PC-3 (cell line): ENCODE measurements around the gene TRPC3. TPM values are rescaled to one million over a fixed set of nuclear protein-coding genes. Genes with fewer than 3 reads are reported as not detected.
A peak's percentile ranks its signal among the peaks of the same experiment; 100 is the strongest.

Source experiments
- ATAC-seq: fragments of 200-7000 bp; cut with Tn5 transposase; 2 replicates; pipeline ENCODE4 v1.9.1; 2020; ENCODE audit warnings: mild to moderate bottlenecking, moderate library complexity
- BruUV-seq: library from RNA; stranded (reverse); fragments of 400-500 nt; replicated peaks from 2 replicates; lab custom pipeline; 2021; lab: Mats Ljungman, UMichigan
- CTCF ChIA-PET: fragments of 300-600 bp; sonication (Branson Sonifier 250); formaldehyde crosslinking; loops from one replicate; lab custom pipeline; 2022; ENCODE audit warnings: antibody characterized with exemption; lab: Charles Lee
- POLR2A ChIA-PET: fragments of 300-600 bp; sonication (Branson Sonifier 250); formaldehyde crosslinking; loops from one replicate; lab custom pipeline; 2022; ENCODE audit warnings: antibody characterized with exemption; ENCODE audit not compliant: unreplicated experiment; lab: Charles Lee
- DNase-seq: peaks from one replicate; pipeline ENCODE4 v3.0.0-alpha.2; 2015
- H2AFZ ChIP-seq: fragments of 300-600 bp; sonication (generic); 2 replicates; pipeline ENCODE4 v1.6.0; 2016; ENCODE audit warnings: antibody characterized with exemption, low read length
- H3F3A ChIP-seq: fragments of 300-600 bp; sonication (generic); one replicate; pipeline ENCODE4 v1.6.0; 2017; ENCODE audit warnings: antibody characterized with exemption, low read length, control low read depth, mild to moderate bottlenecking; ENCODE audit not compliant: unreplicated experiment
- H3K27ac ChIP-seq: fragments of 300-600 bp; sonication (generic); 2 replicates; pipeline ENCODE4 v1.5.1; 2016; ENCODE audit warnings: mild to moderate bottlenecking, low read length
- H3K27me3 ChIP-seq: fragments of 300-600 bp; sonication (generic); 2 replicates; pipeline ENCODE4 v1.6.1; 2016; ENCODE audit warnings: low read length, mixed read lengths
- H3K36me3 ChIP-seq: fragments of 300-600 bp; sonication (generic); 2 replicates; pipeline ENCODE4 v1.6.1; 2016; ENCODE audit warnings: low read depth, mixed run types, low read length, mixed read lengths
- H3K4me1 ChIP-seq: fragments of 300-600 bp; sonication (generic); 2 replicates; pipeline ENCODE4 v1.5.1; 2016; ENCODE audit warnings: low read length; ENCODE audit not compliant: insufficient read depth
- H3K4me2 ChIP-seq: fragments of 300-600 bp; sonication (generic); 2 replicates; pipeline ENCODE4 v1.6.0; 2016; ENCODE audit warnings: low read length
- H3K4me3 ChIP-seq: fragments of 300-600 bp; sonication (generic); 2 replicates; pipeline ENCODE4 v1.5.1; 2016; ENCODE audit warnings: mild to moderate bottlenecking, low read length, mixed read lengths
- H3K79me2 ChIP-seq: fragments of 300-600 bp; sonication (generic); 2 replicates; pipeline ENCODE4 v1.6.1; 2017; ENCODE audit warnings: low read length, mixed read lengths
- H3K9ac ChIP-seq: fragments of 300-600 bp; sonication (generic); 2 replicates; pipeline ENCODE4 v1.6.0; 2016; ENCODE audit warnings: mild to moderate bottlenecking, low read length
- H3K9me2 ChIP-seq: fragments of 300-600 bp; sonication (generic); replicated peaks from 2 replicates; pipeline ENCODE4 v1.6.1; 2016; ENCODE audit warnings: mixed run types, low read length, mixed read lengths
- H3K9me3 ChIP-seq: fragments of 300-600 bp; sonication (generic); 2 replicates; pipeline ENCODE4 v1.6.1; 2016; ENCODE audit warnings: low read length, mixed read lengths
- H4K20me1 ChIP-seq: fragments of 300-600 bp; sonication (generic); 2 replicates; pipeline ENCODE4 v1.6.1; 2016; ENCODE audit warnings: low read length, mixed read lengths
- EZH2 ChIP-seq: fragments of 300-600 bp; sonication (generic); IDR thresholded peaks from one replicate; pipeline ENCODE4 v1.6.1; 2017; ENCODE audit warnings: antibody characterized with exemption, mild to moderate bottlenecking, low read length; ENCODE audit not compliant: unreplicated experiment
- EZH2phosphoT487 ChIP-seq: fragments of 300-600 bp; sonication (generic); IDR thresholded peaks from 2 replicates; pipeline ENCODE4 v1.6.1; 2018; ENCODE audit warnings: mild to moderate bottlenecking, antibody characterized with exemption, low read length, borderline replicate concordance
- intact Hi-C: fragments of 100-400 bp; cut with micrococcal nuclease; formaldehyde crosslinking; loops from 2 replicates; pipeline ENCODE4 v1.9.0; 2023
- total RNA-seq: library from RNA; depleted of rRNA; stranded (reverse); fragments of >200 nt; gene quantifications from 2 replicates; pipeline ENCODE4 v1.2.3, GENCODE V29; 2014
- TF ChIP-seq, protein P1 (sequence below): fragments of 300-600 bp; sonication (generic); conservative IDR thresholded peaks from 2 replicates; pipeline ENCODE4 v1.5.1; 2017; ENCODE audit warnings: antibody characterized with exemption, low read depth, mild to moderate bottlenecking, low read length

The TRPC3 gene
- total RNA-seq, 1 experiment from 2014 or later, result not detected

DNA sequence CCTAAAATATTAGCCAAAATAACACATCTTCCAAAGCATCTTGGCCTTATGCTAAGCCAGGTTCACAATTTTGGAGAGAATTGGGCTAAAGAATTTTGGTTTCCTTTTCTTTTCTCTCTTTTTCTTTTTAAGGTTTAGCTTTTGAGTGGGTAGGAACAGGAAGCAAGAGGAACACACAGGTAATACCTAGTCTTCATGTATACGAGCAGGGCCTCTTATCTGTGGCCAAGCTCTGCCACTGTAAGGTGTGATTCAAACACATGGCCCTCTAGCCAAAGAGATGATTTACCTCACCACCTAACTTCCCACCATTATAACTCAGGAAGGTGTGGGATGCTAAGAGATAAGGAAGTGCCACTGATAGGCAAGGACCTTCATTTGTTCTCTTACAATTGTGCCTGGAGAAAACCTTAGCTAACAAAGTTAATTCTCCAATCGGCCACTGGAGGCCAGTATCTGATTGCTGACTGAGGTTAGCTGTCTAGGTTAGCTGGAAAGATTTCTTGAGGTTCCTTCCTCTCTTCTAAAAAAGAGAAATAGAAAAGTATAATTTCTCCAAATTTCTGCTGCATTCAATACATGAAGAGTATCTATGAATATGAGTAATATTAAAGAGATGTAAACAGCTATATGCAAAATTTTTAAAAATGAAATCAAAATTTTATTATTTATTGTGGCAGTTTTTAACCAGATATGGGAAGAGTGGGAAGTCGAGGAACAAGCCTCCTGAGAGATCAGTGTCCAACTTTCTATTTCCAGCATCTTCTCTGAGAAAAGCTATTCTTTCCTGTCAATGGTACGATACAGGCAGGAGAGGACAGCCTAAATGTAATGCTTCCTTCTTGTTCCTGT is 51.5 kb downstream of the TRPC3 start:
- intact Hi-C loops, result loop anchor here (1.0 to 10.0 kb wide), 4 partner anchors 102 to 677 kb away; partner anchors contain the start of gene IL2
- H2AFZ ChIP-seq, result no peak overlapping the region
- BruUV-seq, result no TSS peak

DNA sequence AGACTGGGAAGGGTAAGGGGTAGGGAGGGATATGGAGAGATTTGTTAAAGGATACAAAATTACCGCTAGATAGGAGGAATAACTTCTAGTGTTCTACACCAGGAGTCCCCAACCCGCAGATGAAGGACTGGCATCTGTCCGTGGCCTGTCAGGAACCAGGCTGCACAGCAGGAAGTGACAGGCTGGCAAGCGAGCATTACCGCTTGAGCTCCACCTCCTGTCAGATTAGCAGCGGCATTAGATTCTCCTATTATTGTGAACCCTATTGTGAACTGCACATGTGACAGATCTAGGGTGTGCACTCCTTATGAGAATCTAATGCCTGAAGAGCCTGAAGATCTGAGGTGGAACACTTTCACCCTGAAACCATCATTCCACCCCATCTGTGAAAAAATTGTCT is 53.7 kb downstream of the TRPC3 start:
- Histone ChIP-seq H3K4me3 (no peak overlapping the region), H3K9me2 (no peaks in the 10 kb centered on the region), H3K9me3 (no peaks in the 10 kb centered on the region), H3K79me2 (no peaks in the 10 kb centered on the region), H3K27me3 (peaks cover 13% of the 10 kb centered on the region; the same call in 1 of the 2 replicates), H3K4me1 (no peaks in the 10 kb centered on the region), H3F3A (no peaks in the 10 kb centered on the region), H3K36me3 (no peaks in the 10 kb centered on the region), H2AFZ (no peak overlapping the region), H3K9ac (no peak overlapping the region), H3K27ac (no peak overlapping the region), H4K20me1 (no peaks in the 10 kb centered on the region), H3K4me2 (no peak overlapping the region)
- ChIA-PET POLR2A (no interaction called here), CTCF (interaction anchor here (0.7 kb wide), 1 partner anchor 823 kb away, joined by 3 read pairs; no protein-coding TSS in a partner anchor)
- TF ChIP-seq, protein P1, sequence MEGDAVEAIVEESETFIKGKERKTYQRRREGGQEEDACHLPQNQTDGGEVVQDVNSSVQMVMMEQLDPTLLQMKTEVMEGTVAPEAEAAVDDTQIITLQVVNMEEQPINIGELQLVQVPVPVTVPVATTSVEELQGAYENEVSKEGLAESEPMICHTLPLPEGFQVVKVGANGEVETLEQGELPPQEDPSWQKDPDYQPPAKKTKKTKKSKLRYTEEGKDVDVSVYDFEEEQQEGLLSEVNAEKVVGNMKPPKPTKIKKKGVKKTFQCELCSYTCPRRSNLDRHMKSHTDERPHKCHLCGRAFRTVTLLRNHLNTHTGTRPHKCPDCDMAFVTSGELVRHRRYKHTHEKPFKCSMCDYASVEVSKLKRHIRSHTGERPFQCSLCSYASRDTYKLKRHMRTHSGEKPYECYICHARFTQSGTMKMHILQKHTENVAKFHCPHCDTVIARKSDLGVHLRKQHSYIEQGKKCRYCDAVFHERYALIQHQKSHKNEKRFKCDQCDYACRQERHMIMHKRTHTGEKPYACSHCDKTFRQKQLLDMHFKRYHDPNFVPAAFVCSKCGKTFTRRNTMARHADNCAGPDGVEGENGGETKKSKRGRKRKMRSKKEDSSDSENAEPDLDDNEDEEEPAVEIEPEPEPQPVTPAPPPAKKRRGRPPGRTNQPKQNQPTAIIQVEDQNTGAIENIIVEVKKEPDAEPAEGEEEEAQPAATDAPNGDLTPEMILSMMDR, result no peak
- TF ChIP-seq EZH2, result no peak
- TF ChIP-seq EZH2phosphoT487, result no peak
- BruUV-seq, result no TSS peak
- peak; percentile 45; the same call in 1 of the 2 replicates for ATAC-seq
- DNase-seq, result peak; percentile 18
- intact Hi-C loops, result no loop called here

More for the DNA sequence above, 51.5 kb downstream of the TRPC3 start:
- no peaks in the 10 kb centered on the region for H3K9me3 ChIP-seq
- no peak overlapping the region for H3K4me3 ChIP-seq
- no peaks in the 10 kb centered on the region for H3K79me2 ChIP-seq
- ChIA-PET CTCF (interaction anchor here (0.5 to 1.1 kb wide), 2 partner anchors 98 to 324 kb away, joined by 3 to 4 read pairs; no protein-coding TSS in a partner anchor), POLR2A (no interaction called here)
- TF ChIP-seq, protein P1, result peak; percentile 80
- TF ChIP-seq EZH2phosphoT487 (no peak), EZH2 (no peak)
- H3K27ac ChIP-seq, result no peak overlapping the region
- H3F3A ChIP-seq, result no peaks in the 10 kb centered on the region
- peak; percentile 70 for ATAC-seq
- no peak overlapping the region for H3K9ac ChIP-seq
- no peak overlapping the region for H3K4me2 ChIP-seq
- H3K27me3 ChIP-seq, result peaks cover 30% of the 10 kb centered on the region
- H3K36me3 ChIP-seq, result no peaks in the 10 kb centered on the region
- H3K4me1 ChIP-seq, result no peaks in the 10 kb centered on the region
- DNase-seq, result peak; percentile 66
- H3K9me2 ChIP-seq, result no peaks in the 10 kb centered on the region
- H4K20me1 ChIP-seq, result no peaks in the 10 kb centered on the region
